Ishikawa (cell line): ENCODE measurements around the gene ATP2C2.

Experiments
- CEBPB ChIP-seq: IDR thresholded peaks from 2 replicates; pipeline ENCODE4 v1.6.1; 2012
- EGR1 ChIP-seq: IDR thresholded peaks from 2 replicates; pipeline ENCODE4 v1.6.1; 2012
- NFIC ChIP-seq: IDR thresholded peaks from 2 replicates; pipeline ENCODE4 v1.6.1; 2012
- TAF1 ChIP-seq: IDR thresholded peaks from 2 replicates; pipeline ENCODE4 v1.6.1; 2012; ENCODE audit warnings: low read depth, mild to moderate bottlenecking
- TCF12 ChIP-seq: IDR thresholded peaks from 2 replicates; pipeline ENCODE4 v1.6.1; 2012; ENCODE audit warnings: low read depth
- TEAD4 ChIP-seq: IDR thresholded peaks from 2 replicates; pipeline ENCODE4 v1.6.1; 2012
- YY1 ChIP-seq: IDR thresholded peaks from 2 replicates; pipeline ENCODE4 v1.6.1; 2012; ENCODE audit warnings: low read depth
- TF ChIP-seq, protein P1 (sequence below): IDR thresholded peaks from 2 replicates; pipeline ENCODE4 v1.6.1; 2012
- TF ChIP-seq, protein P2 (sequence below): IDR thresholded peaks from 2 replicates; pipeline ENCODE4 v1.6.1; 2012; ENCODE audit warnings: low read depth, mild to moderate bottlenecking

DNA sequence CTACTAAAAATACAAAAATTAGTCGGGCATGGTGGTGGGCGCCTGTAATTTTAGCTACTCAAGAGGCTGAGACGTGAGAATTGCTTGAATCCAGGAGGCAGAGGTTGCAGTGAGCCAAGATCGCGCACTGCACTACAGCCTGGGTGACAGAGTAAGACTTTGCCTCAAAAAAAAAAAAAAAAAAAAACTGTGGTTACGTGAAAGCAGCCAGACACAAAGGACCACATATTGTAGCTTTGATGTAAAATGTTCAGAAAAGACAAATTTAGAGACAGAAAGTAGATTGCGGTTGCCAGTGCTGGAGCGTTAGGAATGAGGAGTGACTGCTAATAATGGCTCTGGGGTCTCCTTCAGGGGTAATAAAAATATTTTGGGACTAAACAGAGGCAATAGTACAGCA is 140.2 kb downstream of the ATP2C2 start:
- TF ChIP-seq, protein P1, sequence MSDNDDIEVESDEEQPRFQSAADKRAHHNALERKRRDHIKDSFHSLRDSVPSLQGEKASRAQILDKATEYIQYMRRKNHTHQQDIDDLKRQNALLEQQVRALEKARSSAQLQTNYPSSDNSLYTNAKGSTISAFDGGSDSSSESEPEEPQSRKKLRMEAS: no peak
- TF ChIP-seq CEBPB (no peak), YY1 (no peak), TAF1 (no peak), NFIC (no peak), TCF12 (no peak), TEAD4 (no peak), EGR1 (no peak)
- TF ChIP-seq, protein P2, sequence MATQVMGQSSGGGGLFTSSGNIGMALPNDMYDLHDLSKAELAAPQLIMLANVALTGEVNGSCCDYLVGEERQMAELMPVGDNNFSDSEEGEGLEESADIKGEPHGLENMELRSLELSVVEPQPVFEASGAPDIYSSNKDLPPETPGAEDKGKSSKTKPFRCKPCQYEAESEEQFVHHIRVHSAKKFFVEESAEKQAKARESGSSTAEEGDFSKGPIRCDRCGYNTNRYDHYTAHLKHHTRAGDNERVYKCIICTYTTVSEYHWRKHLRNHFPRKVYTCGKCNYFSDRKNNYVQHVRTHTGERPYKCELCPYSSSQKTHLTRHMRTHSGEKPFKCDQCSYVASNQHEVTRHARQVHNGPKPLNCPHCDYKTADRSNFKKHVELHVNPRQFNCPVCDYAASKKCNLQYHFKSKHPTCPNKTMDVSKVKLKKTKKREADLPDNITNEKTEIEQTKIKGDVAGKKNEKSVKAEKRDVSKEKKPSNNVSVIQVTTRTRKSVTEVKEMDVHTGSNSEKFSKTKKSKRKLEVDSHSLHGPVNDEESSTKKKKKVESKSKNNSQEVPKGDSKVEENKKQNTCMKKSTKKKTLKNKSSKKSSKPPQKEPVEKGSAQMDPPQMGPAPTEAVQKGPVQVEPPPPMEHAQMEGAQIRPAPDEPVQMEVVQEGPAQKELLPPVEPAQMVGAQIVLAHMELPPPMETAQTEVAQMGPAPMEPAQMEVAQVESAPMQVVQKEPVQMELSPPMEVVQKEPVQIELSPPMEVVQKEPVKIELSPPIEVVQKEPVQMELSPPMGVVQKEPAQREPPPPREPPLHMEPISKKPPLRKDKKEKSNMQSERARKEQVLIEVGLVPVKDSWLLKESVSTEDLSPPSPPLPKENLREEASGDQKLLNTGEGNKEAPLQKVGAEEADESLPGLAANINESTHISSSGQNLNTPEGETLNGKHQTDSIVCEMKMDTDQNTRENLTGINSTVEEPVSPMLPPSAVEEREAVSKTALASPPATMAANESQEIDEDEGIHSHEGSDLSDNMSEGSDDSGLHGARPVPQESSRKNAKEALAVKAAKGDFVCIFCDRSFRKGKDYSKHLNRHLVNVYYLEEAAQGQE: no peak
